NT2/D1 (cell line): Measurements from ENCODE around the gene NDUFAF4.

Source experiments
- DNase-seq: peaks from one replicate; pipeline ENCODE4 v3.0.0-alpha.2; 2011; ENCODE audit warnings: low read depth, low spot score
- H3K27me3 ChIP-seq: 2 replicates; pipeline ENCODE4 v1.6.0; 2011; ENCODE audit warnings: mild to moderate bottlenecking; ENCODE audit not compliant: insufficient read length, insufficient read depth
- H3K36me3 ChIP-seq: 2 replicates; pipeline ENCODE4 v1.6.1; 2011; ENCODE audit warnings: mild to moderate bottlenecking, low read length, mixed read lengths; ENCODE audit not compliant: insufficient read depth, insufficient read length
- H3K4me1 ChIP-seq: 2 replicates; pipeline ENCODE4 v1.5.1; 2011; ENCODE audit not compliant: insufficient read depth, insufficient read length
- H3K4me3 ChIP-seq: 2 replicates; pipeline ENCODE4 v1.5.1; 2011; ENCODE audit warnings: low read depth; ENCODE audit not compliant: insufficient read length
- H3K9ac ChIP-seq: 2 replicates; pipeline ENCODE4 v1.6.0; 2011; ENCODE audit warnings: low read depth; ENCODE audit not compliant: insufficient read length
- H3K9me3 ChIP-seq: 2 replicates; pipeline ENCODE4 v1.5.1; 2011; ENCODE audit warnings: mild to moderate bottlenecking, low read length; ENCODE audit not compliant: insufficient read depth
- SUZ12 ChIP-seq: IDR thresholded peaks from 2 replicates; pipeline ENCODE4 v1.6.1; 2011; ENCODE audit not compliant: insufficient read length, insufficient read depth; ENCODE audit errors: extremely low read depth
- YY1 ChIP-seq: IDR thresholded peaks from 2 replicates; pipeline ENCODE4 v1.6.1; 2011; ENCODE audit not compliant: insufficient read length, insufficient read depth
- ZNF274 ChIP-seq: IDR thresholded peaks from 2 replicates; pipeline ENCODE4 v1.6.1; 2011; ENCODE audit warnings: mild to moderate bottlenecking, low read depth, low read length

Gene NDUFAF4

DNA sequence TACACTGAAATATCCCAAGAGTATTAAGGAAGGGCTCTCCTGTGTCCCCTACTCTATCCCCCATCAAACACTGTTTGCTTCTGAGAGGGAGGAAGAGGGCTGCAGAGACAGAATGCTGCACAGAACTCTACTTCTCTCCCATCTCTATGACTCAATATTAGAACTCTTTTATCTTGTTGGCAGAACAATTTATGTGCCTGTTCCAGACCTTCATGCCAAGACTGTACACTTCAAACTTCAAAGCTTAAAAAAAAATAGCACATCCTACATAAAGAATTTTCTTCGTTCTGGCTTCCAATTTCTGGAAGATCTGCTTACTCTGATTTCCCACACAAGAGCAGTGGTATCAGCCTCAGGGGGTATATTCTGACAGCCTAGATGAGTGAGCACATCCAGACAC, 40.8 kb downstream of the NDUFAF4 start:
- H3K36me3 ChIP-seq = no peaks in the 10 kb centered on the region
- no peak overlapping the region for H3K4me3 ChIP-seq
- no peak for DNase-seq
- no peaks in the 10 kb centered on the region for H3K27me3 ChIP-seq
- H3K9ac ChIP-seq = no peak overlapping the region
- TF ChIP-seq YY1 (no peak), ZNF274 (no peak), SUZ12 (no peak)
- no peaks in the 10 kb centered on the region for H3K4me1 ChIP-seq
- peaks cover 12% of the 10 kb centered on the region; the same call in 1 of the 2 replicates for H3K9me3 ChIP-seq

DNA sequence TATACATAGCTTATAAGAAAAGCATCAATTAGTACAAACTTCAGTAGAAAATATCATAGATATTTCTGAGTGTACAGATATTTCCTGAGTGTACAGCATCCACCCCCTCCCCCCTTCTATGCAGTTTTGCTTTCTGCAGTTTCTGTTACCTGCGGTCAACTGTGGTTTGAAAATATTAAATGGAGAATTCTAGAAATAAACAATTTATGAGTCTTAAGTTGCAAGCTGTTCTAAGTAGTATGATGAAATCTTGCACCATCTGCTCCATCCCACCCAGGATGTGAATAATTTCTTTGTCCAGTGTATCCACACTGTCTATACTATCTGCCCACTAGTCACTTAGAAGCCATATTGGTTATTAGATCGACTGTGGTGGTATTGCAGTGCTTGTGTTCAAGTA, 44.6 kb downstream of the NDUFAF4 start:
- Histone ChIP-seq H3K9ac (no peak overlapping the region), H3K36me3 (no peaks in the 10 kb centered on the region), H3K4me3 (no peak overlapping the region)

GRCh38 chr6:96852605-96853004, 45.1 kb downstream of the NDUFAF4 start:
- H3K9me3 ChIP-seq = no peaks in the 10 kb centered on the region
- H3K9ac ChIP-seq = no peak overlapping the region
- no peaks in the 10 kb centered on the region for H3K36me3 ChIP-seq
- no peak overlapping the region for H3K4me3 ChIP-seq
- no peak for DNase-seq
- no peaks in the 10 kb centered on the region for H3K4me1 ChIP-seq
- no peaks in the 10 kb centered on the region for H3K27me3 ChIP-seq
- TF ChIP-seq SUZ12 (no peak), YY1 (no peak), ZNF274 (no peak)

More for the DNA sequence above, 44.6 kb downstream of the NDUFAF4 start:
- H3K4me1 ChIP-seq = no peaks in the 10 kb centered on the region
- H3K27me3 ChIP-seq = no peaks in the 10 kb centered on the region
- TF ChIP-seq YY1 = no peak
- no peak for TF ChIP-seq ZNF274
- no peak for TF ChIP-seq SUZ12
- no peak for DNase-seq
- no peaks in the 10 kb centered on the region for H3K9me3 ChIP-seq

DNA sequence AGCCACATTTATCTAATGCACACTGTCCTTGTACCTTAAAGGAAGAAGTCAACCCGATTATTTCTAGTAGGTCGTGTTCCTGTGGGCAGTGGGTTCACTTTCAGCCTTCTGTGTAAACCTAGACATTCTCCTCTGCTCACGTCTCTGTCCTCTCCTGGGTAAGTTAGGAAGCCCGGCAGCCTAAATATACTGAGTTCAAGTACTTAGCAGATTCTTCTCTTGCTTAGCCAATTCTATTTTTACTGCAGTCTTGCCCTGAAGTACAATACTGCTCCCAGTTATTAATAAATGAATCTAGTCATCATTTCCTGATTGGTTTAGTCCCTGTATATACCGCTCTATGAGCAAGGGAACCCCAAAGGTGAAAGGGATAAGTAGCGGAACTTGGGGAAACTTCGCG, 45.8 kb downstream of the NDUFAF4 start:
- Histone ChIP-seq H3K4me1 (no peaks in the 10 kb centered on the region), H3K27me3 (no peaks in the 10 kb centered on the region), H3K4me3 (no peak overlapping the region), H3K9me3 (no peaks in the 10 kb centered on the region; the same call in 1 of the 2 replicates), H3K9ac (no peak overlapping the region), H3K36me3 (no peaks in the 10 kb centered on the region)
- TF ChIP-seq SUZ12 (no peak), ZNF274 (no peak), YY1 (no peak)
- no peak for DNase-seq

DNA sequence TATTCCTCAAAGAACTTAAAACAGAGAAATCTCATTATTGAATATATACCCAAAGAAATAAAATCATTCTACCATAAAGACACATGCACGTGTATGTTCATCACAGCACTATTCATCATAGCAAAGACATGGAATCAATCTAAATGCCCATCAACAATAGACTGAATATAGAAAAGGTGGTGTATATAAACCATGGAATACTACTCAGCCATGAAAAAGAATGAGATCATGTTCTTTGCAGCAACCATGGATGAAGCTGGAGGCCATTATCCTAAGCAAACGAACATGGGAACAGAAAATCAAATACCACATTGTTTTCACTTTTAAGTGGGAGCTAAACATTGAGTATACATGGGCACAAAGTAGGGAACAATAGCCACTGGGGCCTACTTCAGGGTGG, 48.1 kb downstream of the NDUFAF4 start:
- no peaks in the 10 kb centered on the region; the same call in 1 of the 2 replicates for H3K9me3 ChIP-seq
- no peaks in the 10 kb centered on the region for H3K27me3 ChIP-seq
- no peaks in the 10 kb centered on the region for H3K4me1 ChIP-seq
- no peak overlapping the region for H3K9ac ChIP-seq
- H3K36me3 ChIP-seq = no peaks in the 10 kb centered on the region
- H3K4me3 ChIP-seq = no peak overlapping the region
- TF ChIP-seq SUZ12 = no peak
- TF ChIP-seq YY1 = no peak
- TF ChIP-seq ZNF274 = no peak
- DNase-seq = no peak

- H3K9ac ChIP-seq = no peak overlapping the region
- DNase-seq = no peak
- no peaks in the 10 kb centered on the region for H3K36me3 ChIP-seq
- no peak overlapping the region for H3K4me3 ChIP-seq
- H3K27me3 ChIP-seq = no peaks in the 10 kb centered on the region
- TF ChIP-seq ZNF274 (no peak), YY1 (no peak), SUZ12 (no peak)
- H3K9me3 ChIP-seq = no peaks in the 10 kb centered on the region; the same call in 1 of the 2 replicates
- H3K4me1 ChIP-seq = no peaks in the 10 kb centered on the region
These were observed 53.2 kb downstream of the NDUFAF4 start for GRCh38 chr6:96844530-96844929.

DNA sequence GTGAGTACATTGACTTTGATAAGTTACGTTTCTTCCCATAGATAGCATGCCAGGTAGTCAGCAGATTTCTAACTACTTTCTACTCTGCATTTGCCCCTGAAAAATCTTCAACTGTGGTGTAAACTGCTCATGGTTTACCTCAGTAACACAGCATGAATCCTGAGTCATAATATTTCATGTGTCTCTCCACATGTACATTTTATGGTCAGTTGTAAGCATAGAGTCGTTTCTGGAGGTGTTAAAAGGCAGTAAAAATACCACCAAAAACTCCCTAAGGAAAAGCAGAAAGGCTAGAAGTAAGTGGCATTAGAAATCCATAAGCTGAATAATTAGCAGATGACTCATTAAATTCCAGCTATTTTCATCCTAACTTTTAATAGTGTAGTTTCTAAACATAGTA, 56.3 kb downstream of the NDUFAF4 start:
- Histone ChIP-seq H3K27me3 (peaks cover 15% of the 10 kb centered on the region), H3K9me3 (no peaks in the 10 kb centered on the region), H3K4me3 (no peak overlapping the region), H3K4me1 (no peaks in the 10 kb centered on the region), H3K36me3 (no peaks in the 10 kb centered on the region), H3K9ac (no peak overlapping the region)
- no peak for TF ChIP-seq YY1
- TF ChIP-seq ZNF274 = no peak
- TF ChIP-seq SUZ12 = no peak
- DNase-seq = no peak
